ENCODE results near the gene RORB.

RORB gene

GRCh38 chr9:74721696-74722660, 224.8 kb downstream of the RORB start:
- no peak for DNase-seq

- no peak for DNase-seq
These were observed 227.2 kb downstream of the RORB start for GRCh38 chr9:74724317-74724716.

- no peak for DNase-seq
These were observed 229.4 kb downstream of the RORB start for GRCh38 chr9:74726581-74726980.

DNA sequence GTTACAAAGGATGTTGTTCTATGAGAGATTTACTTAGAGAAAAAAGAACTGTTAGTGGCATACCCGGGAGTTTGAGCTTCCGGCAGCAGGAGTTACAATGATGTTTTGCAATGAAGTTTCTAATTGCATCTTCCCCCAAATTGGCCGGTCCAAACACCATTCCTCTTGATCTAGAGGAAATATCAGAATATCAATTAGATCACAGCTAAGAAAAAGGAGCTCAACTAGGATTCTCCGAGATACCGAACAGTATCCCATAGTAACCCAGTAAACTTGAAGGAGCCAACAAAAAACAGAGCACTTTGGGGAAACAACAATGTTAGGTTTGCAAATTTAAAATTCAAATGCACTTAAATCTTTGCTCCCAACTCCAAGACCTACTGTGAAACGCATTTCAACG, 231.0 kb downstream of the RORB start:
- DNase-seq: no peak

GRCh38 chr9:74729136-74729695, 232.1 kb downstream of the RORB start:
- DNase-seq: no peak

DNA sequence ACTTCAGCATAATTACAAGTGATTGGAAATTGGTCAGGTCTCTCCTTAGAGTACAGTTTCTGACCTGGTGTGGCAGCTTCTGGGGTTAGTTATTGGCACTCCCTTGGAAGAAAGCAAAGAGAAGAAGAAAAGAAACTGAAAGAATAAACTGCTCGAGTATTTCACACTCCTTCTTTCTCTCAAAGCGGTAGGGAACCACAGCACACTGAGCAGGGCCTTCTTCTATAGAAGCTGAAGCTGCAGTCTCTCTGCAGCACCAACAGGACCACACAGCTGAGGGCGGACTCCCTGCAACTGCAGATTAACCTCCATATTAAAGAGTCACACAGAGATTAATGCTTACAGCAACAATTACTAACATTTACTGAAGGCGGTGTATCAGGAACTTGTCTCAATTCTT, 238.6 kb downstream of the RORB start:
- DNase-seq: no peak

DNA sequence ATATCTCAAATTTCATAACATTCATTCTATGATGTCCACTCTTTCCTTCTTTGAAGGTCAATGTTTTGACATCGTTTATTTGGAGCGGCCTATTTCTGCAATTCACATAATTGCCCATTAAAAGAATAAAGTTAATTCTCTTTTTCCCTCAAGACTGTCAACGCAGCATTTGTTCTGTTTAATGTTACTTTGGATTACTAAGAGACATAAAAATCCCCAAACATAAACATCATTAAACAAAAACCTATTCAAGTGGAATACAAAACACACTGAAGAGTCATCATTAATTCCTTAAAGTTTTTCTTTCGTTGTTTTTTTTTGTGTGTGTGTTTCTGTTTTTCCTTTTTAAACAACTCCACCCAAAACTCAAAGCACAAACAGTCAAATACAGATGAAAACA, 239.5 kb downstream of the RORB start:
- DNase-seq: no peak

DNA sequence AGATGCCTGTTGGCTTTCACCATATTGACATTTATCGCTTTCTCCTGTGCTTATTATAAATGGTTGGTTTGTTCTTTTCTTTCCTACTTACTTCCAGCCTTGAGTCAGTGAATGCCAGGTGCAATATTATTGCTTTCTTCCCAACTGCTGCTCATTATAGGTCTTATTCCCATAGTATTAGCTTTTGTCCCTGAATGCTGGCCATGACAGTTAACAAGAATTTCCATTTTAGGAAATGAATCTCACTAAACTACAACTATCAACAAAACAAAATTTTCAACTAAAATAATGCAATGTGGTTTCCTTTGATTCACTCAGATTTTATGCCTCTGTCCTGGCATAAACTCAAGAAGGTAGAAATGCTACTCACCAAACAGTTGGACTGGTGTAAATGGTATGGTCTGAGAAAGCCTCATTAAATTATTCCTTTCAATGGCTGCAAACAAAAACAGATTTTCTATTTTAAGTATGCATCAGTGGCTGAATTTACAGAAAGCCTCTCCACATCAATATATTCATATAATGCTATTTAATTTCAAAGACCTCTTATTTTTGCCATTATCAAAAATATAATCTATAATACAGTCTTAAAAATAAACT, 245.2 kb downstream of the RORB start:
- DNase-seq: no peak
